ENCODE measurements around the gene PPP1R14D.

DNA sequence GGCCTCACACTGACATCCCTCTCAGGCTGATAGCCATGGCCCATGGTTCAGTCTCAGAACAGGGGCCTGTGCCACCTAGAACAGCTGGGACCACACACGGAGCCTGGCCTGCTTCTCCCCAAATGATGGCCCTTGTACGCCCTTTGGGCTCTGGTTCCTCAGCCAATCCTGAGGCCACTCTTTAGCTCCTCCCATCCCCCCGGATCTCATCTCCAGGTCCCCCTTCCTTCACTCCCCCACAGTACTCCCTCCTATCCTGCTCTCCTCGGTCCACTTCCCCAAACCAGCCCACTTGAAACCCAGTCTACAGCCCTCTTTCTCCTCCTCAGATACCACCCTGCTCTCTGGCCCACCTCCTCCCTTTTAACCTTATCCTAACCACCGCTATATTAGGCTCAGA is 39.4 kb downstream of the PPP1R14D start:
- TF ChIP-seq, protein P1, sequence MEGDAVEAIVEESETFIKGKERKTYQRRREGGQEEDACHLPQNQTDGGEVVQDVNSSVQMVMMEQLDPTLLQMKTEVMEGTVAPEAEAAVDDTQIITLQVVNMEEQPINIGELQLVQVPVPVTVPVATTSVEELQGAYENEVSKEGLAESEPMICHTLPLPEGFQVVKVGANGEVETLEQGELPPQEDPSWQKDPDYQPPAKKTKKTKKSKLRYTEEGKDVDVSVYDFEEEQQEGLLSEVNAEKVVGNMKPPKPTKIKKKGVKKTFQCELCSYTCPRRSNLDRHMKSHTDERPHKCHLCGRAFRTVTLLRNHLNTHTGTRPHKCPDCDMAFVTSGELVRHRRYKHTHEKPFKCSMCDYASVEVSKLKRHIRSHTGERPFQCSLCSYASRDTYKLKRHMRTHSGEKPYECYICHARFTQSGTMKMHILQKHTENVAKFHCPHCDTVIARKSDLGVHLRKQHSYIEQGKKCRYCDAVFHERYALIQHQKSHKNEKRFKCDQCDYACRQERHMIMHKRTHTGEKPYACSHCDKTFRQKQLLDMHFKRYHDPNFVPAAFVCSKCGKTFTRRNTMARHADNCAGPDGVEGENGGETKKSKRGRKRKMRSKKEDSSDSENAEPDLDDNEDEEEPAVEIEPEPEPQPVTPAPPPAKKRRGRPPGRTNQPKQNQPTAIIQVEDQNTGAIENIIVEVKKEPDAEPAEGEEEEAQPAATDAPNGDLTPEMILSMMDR (IDR thresholded peaks at IDR 0.05; ENCODE audit: extremely low read depth in 1 of 2, insufficient read depth in 1 of 2, low read depth in 1 of 2, low read length in 2 of 2), result no peak
- TF ChIP-seq, protein P2, sequence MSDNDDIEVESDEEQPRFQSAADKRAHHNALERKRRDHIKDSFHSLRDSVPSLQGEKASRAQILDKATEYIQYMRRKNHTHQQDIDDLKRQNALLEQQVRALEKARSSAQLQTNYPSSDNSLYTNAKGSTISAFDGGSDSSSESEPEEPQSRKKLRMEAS (IDR thresholded peaks at IDR 0.05; ENCODE audit: insufficient read depth, insufficient read length), result no peak

All from endothelial cell of umbilical vein (primary cell).